Liver (tissue), 3 donors: ENCODE measurements around the gene ANAPC13.

ENCODE experiments used
- SP1 ChIP-seq: IDR thresholded peaks from 2 replicates; pipeline ENCODE4 v1.6.1; 2018; ENCODE audit warnings: antibody characterized with exemption, mild to moderate bottlenecking
- TAF1 ChIP-seq: conservative IDR thresholded peaks from 2 replicates; pipeline ENCODE4 v1.6.1; 2016; ENCODE audit warnings: antibody characterized with exemption, mild to moderate bottlenecking
- TF ChIP-seq, protein P1 (sequence below): IDR thresholded peaks from 2 replicates; pipeline ENCODE4 v1.6.1; 2016; ENCODE audit warnings: antibody characterized with exemption
- TF ChIP-seq, protein P2 (sequence below): fragments of 150-350 bp; IDR thresholded peaks from 2 replicates; pipeline ENCODE4 v1.5.1; 2017; ENCODE audit warnings: improper control_type of control experiment, low read depth, low read length; ENCODE audit not compliant: missing input control
- donor health status: healthy.
- donor health status: healthy.

DNA sequence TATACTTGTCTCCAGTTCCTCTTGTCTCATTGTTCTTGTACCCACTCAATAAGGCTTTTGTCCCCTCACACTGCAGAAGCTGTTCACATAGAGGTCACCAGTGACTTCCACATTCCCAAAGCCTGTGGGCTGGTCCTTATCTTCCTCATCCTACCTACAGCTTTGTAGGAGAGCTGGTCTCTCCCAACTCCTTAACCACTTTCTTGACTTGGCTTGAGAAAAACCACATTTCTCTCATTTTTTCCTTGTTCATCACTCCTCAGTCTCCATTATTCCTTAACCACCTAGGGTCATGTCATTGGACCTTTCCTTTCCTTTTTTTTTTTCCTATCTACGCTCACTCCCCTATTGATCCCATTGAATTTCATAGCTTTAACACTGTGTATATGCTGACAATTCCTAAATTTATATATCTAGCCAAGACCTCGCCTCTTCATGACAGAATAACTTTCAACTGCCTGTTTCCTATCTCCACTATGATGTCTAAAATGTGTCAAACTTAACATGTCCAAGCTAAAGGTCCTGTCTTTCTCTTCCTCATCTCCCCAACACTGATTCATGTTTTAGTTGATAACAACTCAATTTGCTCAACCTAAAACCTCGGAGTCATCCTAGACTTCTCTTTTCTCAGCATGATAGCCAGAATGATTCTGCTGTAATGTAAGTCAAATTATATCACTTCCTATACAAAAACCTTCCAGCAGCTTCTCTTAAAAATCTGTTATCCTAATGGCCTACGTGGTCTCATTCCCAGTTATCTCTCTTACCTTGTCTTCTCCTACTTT, 49.6 kb upstream of the ANAPC13 start:
- TF ChIP-seq, protein P1, sequence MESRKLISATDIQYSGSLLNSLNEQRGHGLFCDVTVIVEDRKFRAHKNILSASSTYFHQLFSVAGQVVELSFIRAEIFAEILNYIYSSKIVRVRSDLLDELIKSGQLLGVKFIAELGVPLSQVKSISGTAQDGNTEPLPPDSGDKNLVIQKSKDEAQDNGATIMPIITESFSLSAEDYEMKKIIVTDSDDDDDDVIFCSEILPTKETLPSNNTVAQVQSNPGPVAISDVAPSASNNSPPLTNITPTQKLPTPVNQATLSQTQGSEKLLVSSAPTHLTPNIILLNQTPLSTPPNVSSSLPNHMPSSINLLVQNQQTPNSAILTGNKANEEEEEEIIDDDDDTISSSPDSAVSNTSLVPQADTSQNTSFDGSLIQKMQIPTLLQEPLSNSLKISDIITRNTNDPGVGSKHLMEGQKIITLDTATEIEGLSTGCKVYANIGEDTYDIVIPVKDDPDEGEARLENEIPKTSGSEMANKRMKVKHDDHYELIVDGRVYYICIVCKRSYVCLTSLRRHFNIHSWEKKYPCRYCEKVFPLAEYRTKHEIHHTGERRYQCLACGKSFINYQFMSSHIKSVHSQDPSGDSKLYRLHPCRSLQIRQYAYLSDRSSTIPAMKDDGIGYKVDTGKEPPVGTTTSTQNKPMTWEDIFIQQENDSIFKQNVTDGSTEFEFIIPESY, result no peak
- TF ChIP-seq, protein P2, sequence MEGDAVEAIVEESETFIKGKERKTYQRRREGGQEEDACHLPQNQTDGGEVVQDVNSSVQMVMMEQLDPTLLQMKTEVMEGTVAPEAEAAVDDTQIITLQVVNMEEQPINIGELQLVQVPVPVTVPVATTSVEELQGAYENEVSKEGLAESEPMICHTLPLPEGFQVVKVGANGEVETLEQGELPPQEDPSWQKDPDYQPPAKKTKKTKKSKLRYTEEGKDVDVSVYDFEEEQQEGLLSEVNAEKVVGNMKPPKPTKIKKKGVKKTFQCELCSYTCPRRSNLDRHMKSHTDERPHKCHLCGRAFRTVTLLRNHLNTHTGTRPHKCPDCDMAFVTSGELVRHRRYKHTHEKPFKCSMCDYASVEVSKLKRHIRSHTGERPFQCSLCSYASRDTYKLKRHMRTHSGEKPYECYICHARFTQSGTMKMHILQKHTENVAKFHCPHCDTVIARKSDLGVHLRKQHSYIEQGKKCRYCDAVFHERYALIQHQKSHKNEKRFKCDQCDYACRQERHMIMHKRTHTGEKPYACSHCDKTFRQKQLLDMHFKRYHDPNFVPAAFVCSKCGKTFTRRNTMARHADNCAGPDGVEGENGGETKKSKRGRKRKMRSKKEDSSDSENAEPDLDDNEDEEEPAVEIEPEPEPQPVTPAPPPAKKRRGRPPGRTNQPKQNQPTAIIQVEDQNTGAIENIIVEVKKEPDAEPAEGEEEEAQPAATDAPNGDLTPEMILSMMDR, result no peak
- no peak for TF ChIP-seq TAF1
- TF ChIP-seq SP1, result no peak
